Activated CD4-positive, alpha-beta T cell treated with anti-CD3 and anti-CD28 coated beads, Interleukin-10, Interleukin-2, amounts not matched to agents 100 ng/mL and 50 ng/mL, durations not matched to agents 16 hours and 8 hours (primary cell): ENCODE measurements around the gene ACTL6B.
"Not testable (repeated sequence)": the region's sequence is repeated elsewhere in the genome, so short reads cannot be mapped to it uniquely, and the experiment has no call there.

Experiments
- DNase-seq: peaks from one replicate; pipeline ENCODE4 v3.0.0-alpha.2; 2020

Gene ACTL6B

GRCh38 chr7:100655908-100656674, at the start of gene ACTL6B:
TSS of gene ACTL6B (minus strand) at chr7:100656448. CDS start at chr7:100656354, 94 bp downstream.
- peak; percentile 55 for DNase-seq

DNA sequence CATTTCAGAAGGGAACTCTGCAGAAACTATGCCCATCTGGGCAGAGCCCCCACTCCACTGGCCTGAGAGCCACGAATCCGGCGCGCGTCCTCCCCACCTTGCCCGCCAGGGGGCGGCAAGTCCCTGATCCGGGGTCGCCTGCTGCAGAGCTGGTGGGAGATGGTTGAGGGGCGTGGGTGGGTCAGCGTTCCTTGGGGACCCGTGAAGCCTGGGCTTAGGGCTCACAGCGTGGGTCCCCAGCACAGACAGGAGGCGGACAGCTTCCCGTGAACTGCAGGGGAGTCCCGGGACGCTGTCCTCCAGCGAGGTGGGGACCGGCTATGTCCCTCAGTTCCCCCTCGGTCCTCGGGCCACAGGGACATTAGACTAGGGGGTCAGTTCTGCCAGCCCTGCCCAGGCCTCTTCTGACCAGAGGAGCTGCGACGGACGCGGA, 49.1 kb upstream of the ACTL6B start:
- DNase-seq, result peak; percentile 87

DNA sequence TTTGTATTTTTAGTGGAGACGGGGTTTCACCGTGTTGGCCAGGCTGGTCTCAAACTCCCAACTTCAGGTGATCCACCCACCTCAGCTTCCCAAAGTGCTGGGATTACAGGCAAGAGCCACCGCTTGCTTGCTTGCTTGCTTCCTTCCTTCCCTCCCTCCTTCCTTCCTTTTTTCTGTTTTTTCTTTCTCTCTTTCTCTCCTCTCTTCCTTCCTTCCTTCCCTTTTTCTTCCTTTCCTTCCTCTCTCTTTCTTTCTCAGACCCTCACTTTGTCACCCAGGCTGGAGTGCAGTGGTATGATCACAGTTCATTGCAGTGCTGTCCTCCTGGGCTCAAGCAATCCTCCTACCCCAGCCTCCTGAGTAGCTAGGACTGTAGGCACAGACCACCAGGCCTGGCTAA, 44.8 kb upstream of the ACTL6B start:
- not testable (repeated sequence) for DNase-seq

DNA sequence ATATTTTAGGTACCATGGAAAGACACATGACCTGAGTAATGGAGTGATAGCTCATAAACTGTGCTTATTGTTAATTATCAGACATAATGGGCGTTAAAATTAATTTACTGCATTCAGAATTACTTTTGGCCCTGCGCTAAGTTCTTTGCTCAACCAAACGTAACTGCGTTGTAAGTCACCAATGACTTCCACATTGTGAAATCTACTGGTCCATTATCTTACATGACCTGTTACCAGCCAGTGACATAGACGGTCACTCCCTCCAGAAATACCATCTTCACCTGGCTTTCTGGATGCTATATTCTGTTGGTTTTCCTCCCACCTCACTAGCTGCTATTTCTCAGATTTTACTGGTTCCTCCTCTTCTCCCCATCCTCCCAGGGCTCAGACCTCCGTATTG, 42.8 kb upstream of the ACTL6B start:
- DNase-seq, result no peak

DNA sequence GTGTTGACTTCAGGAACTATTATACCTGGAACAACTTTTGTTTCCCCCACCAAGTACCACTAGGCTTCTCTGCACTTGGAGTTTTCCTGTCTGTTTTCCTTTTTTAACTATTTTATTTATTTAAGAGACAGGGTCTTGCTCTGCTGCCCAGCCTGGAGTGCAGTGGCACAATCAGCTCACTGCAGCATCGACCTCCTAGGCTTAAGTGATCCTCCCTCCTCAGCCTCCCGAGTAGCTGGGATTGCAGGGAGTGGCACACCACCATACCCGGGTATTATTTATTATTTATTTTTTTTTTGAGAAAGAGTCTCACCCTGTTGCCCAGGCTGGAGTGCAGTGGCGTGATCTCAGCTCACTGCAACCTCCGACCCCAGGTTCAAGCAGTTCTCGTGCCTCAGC, 39.9 kb upstream of the ACTL6B start:
- no peak for DNase-seq

GRCh38 chr7:100694098-100694745, 38.0 kb upstream of the ACTL6B start, which contains the start of gene GIGYF1:
TSS of gene GIGYF1 (minus strand) at chr7:100694250. CDS start at chr7:100688238, 6,012 bp downstream.
- peak; percentile 76 for DNase-seq

DNA sequence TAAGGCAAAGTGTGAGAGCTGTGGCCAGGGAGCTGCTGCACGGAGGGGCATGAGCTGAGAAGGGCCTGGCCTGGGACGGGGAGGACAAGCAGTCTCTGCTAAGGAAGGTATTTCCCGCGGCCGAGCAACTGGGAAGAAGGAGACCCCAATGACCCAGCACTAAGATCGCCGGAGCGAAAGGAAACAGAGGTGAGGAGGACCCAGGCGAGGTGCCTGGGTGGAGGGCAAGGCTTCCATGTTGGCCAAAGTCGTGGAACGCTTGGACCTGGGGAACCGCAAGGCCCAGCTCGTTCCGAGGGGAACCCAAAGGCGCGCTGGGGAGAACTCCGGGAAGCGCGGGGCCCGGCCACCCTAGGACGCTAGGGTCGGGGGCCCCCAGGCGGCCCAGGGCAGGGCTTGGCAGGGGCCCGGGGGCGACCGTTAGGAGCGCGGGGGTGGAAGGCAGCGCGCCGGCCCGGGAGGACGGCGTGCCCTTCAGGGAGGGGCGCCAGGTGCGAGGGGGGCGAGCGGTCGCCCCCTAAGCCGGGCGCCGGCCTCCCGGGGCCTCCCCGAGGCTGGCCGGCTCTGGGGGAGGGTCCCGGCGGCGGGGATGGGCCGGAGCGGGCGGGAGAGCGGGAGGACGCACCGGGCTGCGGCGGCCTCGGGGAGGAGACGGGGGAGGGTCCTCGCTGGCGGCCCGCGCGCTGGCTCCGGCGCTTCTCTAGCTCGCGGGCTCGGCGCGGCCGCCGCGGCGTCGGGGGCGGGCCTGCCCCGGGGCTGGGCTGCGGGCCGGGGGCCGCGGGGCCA, 37.3 kb upstream of the ACTL6B start:
- no peak for DNase-seq

DNA sequence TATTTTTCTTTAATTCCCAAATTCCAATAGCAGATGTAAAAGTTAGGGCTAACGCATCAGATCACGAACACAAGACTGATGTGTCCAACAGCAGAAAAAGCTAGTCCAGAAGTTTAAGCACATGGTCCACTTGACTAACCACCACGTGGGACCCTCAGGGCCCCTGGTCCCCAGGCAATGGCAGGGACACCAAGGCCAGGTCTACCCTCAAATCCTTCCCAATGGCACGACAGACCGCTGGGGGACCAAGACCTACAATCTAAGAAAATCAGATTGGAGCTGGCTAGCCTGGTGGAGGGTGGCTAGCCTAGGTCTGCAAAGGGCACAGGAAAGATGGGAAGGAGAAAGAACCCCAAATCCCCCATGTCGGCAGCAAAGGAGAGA, 36.3 kb upstream of the ACTL6B start:
- DNase-seq, result no peak

DNA sequence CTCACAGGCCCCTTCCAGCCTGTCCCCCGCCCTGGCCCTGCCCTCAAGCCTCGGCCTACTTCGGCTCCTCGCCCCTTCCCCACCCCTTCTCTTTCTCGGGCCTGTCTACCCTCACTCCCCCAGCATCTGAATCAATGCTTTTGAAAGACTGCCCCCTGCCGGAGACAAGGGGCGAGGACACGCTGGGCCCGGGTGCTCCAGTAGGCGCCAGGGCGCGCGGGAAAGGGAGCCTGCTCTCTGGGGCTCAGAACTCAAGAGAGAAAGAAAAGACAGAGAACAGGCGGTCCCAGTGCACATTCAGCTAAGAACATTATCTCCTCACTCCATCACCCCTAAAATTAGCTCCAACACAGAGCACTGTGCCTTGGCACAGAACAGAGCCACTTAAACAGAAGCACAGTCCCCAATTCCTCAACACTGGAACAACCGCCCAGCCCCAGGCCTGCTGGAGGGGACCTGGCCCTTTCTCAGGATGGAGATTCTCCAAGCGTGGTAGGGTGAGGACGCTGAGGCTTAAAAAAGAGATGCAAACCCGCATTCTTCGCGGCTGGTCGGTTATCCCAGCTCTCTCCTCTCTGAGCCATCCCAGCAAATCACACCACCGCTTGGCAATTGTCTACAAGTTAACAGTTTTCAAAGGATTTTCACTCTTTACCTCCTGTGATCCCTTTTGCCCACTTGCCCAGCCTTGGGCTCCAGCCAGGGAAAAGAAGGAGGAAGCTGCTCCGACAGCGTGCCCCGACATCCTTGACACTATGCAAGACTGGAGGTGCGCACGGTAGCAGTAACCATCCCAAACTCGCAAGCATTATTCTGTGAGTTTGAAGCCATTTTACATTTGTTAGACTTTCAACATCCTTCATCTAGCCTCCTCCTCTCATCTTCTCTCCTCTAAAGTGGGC, 35.7 kb upstream of the ACTL6B start:
- DNase-seq, result peak; percentile 89

DNA sequence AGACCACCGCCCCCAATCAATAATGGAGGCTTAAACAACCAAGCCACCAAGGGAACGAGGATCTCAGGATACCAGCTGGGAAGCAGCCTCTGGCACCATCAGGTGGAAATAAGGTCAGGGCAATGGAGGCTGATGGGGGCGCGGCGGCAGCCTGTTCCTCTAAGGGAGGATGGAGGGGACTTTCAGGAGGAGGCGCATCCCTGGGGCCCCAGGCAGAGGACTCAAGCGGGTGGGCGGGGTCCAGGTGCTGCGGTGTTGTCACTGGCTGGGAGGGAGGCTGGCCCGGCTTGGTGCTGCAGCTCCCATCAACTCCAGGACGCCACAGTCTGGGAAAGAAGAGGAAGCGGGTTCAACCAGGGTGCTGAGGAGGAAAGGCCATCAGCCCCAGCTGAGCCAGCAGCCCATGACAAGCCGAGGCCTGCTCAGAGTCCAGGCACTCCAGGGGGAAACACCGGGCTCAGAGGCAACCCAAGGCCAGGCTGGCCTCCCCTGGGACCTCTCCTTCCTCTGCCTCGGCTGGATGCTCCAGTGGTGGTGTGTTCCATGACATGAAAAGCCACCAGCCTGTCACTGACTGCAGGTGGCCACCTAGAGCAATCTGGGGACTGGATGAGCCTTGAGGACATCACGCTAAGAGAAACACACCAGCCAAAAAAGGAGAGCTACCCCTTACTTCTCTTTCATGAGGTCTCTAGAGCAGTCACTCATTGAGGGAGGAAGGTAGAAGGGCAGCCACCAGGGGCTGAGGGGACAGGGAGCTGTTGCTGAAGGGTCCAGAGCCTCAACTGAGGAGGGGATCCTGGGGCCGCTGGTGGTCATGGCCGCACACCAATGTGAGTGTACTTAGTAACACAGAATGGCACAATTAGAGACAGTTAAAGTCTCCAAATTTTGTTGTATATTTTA, 33.2 kb upstream of the ACTL6B start:
- no peak for DNase-seq

DNA sequence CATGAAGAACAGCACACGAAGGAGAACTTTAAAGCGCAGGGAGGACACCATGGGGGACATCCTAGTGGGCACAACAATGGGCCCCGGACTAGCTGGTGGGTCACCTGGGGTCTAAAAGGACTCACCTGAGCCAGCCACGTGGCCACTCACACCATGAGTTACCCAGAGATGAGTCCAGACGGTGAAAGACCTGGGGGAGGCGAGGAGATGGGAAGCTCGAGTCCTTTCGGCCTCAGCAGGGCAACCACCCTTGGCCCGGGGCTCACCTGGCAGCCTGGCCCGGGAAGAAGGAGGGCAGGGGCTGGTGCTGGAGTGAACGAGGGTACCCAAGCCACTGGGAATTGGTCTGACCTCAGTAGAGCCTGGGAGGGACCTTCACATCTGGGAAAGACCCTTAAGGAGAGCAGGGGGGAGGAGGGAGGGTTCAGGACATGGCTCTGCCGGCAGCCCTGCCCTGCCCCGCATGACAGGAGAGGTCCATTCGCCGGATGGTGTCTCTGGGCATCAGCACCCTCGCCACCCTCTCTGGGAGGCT, 32.1 kb upstream of the ACTL6B start:
- no peak for DNase-seq

DNA sequence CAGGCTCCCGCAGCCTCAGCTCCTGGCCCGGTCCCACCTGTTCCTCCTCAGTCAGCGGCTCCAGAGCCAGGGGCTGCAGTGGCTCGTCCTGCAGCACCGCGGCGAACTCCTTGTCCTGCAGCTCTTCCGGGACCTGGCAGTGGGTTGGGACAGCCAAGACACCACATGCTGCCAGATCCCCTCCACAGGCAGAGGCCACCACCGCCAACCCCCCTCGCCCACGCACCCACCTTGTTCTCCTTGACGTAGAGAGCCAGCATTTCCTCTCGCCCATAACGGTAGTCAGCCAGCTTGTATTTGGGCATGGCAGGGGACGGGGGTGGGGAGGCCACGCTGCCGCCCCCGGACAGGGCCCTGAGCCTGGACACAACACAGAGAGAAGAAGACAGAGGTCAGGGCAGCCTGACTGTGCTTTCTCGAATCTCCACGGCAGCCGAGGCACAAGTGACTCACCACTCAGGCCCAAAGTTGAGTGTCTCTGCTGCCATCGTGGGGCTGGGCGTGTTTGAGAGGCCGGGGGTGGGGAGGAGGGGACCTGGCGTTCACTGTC, 31.6 kb upstream of the ACTL6B start:
- no peak for DNase-seq

DNA sequence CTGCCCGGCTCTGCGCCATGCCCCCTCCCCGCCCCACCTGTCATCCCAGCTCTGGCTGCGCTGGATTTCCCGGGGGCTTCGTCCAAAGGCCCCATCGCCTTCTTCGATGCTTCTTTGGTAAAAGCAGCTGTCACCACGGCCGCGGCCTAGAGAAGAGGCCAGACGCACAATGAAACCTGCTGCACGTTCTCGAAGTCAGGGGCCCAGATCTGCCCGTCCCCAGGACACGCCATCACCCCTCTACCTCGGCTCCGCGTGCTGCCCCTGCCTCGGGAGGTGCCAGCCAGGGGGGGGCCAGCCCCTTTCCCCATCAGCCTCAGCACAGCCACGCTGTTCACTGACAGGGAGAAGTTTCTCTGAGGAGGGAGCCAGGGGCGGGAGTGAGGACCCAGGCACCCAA, 31.0 kb upstream of the ACTL6B start:
- DNase-seq, result no peak

GRCh38 chr7:100686822-100687211, 30.6 kb upstream of the ACTL6B start:
- DNase-seq, result no peak

DNA sequence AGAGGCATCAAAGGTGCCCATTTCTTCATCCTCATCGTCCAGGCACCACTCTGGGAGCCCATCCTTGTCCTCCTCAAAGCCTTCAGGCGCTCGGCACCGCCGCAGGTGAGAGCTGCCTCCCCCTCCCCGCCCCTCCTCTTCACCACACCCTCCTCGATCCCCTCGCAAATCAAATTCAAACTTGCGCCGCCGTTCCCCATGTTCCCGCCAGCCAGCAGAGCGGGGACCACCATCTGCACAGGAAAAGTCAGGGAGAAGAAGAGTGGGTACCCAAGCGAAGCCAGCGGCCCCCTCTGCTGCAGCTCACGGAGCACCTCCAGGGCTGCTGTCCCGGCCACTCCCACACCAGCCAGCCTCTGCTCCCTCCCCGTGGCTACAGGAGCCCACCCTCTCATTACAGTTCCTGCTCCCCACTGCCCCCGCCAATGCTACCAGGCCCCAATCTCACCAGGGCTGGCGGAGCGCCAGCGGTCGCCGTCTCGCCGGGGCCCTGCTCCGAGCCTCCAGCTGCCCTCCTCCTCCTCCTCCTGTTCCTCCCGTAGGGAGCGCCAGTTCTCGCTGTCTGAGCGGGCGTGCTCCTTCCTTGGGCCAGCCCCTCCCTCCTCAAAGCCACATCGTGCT, 30.1 kb upstream of the ACTL6B start:
- no peak for DNase-seq

DNA sequence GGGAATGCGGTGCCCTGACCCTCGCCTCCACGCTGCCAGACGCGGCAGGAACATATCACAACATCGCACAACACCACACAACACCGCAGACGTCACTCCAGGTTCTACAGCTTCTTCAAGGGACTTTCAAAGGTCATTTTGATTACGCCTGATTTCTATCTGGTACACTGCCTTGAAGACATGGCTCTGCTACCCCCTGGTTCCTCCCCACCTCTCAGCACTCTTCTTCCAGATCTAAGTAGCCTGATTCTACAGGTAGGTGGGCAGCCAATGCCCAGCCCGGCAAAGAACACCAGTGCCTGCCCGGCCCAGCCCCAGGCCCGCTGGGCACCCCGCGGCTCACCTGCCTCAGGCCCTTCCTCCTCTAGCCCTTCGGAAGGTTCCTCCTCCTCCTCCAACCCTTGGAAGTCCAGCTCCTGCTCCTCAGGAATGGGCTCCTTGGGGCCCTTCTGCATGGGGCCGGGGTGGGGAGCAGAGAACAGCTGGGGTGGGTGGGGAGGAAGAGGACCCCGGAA, 29.4 kb upstream of the ACTL6B start:
- no peak for DNase-seq

GRCh38 chr7:100685049-100685605, 28.9 kb upstream of the ACTL6B start:
- DNase-seq, result no peak

DNA sequence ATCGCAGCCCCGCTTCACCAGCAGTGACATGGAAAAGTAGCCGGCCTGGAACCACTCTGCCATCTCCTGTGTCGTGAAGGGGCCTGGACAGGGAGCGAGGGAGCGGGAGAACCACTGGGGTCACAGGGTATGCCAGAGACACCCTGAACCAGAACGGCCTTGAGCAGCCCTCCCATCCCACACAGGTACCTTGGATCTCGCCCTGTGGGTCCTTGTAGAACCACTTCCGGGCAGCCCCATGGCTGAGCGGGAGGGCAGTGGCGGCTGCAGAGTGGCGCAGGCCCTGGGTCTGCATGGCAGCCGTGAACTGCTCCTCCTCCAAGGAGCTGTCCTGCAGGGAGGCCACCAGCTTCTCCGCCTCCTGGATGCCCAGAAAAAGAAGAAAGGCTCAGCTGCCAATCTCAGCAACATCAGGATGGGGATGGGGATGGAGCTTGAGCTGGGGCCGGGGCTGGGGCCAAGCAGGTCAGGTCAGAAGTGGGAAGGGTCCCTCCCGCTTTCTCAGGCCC, 28.3 kb upstream of the ACTL6B start:
- no peak for DNase-seq
